Neural crest cell (in vitro differentiated cells): ENCODE measurements around the gene DENND1A. TPM values are rescaled to one million over a fixed set of nuclear protein-coding genes. Genes with fewer than 3 reads are reported as not detected.

Source experiments
- DNase-seq: peaks from one replicate; pipeline ENCODE4 v3.0.0; 2021; ENCODE audit warnings: low read depth, mixed read lengths, low spot score
- H3K27ac Mint-ChIP-seq: one replicate; pipeline ENCODE4 v1.8.0; 2021; ENCODE audit warnings: mild to moderate bottlenecking, mixed read lengths; ENCODE audit not compliant: unreplicated experiment
- H3K27me3 Mint-ChIP-seq: 2 replicates; pipeline ENCODE4 v1.8.0; 2021; ENCODE audit warnings: low read depth, mild to moderate bottlenecking, mixed read lengths
- H3K36me3 Mint-ChIP-seq: 2 replicates; pipeline ENCODE4 v1.8.0; 2021; ENCODE audit warnings: low read depth, mild to moderate bottlenecking, mixed read lengths
- H3K4me1 Mint-ChIP-seq: 2 replicates; pipeline ENCODE4 v1.8.0; 2021; ENCODE audit warnings: mixed read lengths
- H3K4me3 Mint-ChIP-seq: one replicate; pipeline ENCODE4 v1.8.0; 2021; ENCODE audit warnings: mild to moderate bottlenecking, mixed read lengths
- H3K9me3 Mint-ChIP-seq: 2 replicates; pipeline ENCODE4 v1.8.0; 2021; ENCODE audit warnings: mixed read lengths
- total RNA-seq: library from RNA; stranded (reverse); gene quantifications from 2 replicates; pipeline ENCODE4 v1.2.1, GENCODE V29; 2021
- TF ChIP-seq, protein P1 (sequence below): fragments of 200-600 bp; sonication (generic); conservative IDR thresholded peaks from 2 replicates; pipeline ENCODE4 v1.5.0; 2021; ENCODE audit warnings: antibody characterized with exemption, mild to moderate bottlenecking

The DENND1A gene
- total RNA-seq, 1 donor from 2014 or later: 17.8 TPM

DNA sequence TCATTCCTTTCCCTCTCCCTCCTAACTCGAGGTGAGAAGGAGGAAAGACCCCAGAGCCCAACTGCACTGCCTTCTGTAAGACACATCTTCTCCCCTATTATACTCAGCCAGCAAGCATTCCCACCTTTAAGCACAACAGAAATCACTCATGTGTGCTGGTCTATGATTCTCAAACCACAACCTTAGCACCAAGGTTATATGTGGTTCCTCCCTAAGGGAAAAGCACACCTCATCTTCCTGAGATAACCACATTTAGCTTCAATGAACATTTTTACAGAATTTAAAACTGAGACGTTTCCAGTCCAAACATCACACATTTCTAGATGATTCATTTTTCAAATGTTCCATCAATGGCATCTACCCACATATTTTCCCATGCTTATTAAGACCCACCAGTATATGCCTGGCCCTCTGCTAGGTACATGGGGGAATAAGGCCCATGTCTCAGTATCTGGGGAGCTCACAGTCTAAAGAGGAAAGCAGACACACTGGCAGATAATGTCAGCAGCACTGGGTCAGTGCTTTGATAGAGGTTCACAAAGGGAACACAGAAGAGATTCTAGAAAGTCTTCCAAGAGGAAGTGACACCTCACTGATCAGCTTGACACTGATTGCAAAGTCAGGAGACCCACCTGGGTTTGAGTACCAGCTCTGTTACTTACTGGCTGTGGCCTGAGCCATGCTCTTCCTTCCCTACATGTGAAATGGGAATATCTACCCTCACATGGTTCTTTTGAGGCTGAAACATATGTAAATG, 245.4 kb downstream of the DENND1A start:
- H3K36me3 Mint-ChIP-seq: peaks cover 17% of the 10 kb centered on the region
- H3K9me3 Mint-ChIP-seq: peaks cover 4% of the 10 kb centered on the region
- TF ChIP-seq, protein P1, sequence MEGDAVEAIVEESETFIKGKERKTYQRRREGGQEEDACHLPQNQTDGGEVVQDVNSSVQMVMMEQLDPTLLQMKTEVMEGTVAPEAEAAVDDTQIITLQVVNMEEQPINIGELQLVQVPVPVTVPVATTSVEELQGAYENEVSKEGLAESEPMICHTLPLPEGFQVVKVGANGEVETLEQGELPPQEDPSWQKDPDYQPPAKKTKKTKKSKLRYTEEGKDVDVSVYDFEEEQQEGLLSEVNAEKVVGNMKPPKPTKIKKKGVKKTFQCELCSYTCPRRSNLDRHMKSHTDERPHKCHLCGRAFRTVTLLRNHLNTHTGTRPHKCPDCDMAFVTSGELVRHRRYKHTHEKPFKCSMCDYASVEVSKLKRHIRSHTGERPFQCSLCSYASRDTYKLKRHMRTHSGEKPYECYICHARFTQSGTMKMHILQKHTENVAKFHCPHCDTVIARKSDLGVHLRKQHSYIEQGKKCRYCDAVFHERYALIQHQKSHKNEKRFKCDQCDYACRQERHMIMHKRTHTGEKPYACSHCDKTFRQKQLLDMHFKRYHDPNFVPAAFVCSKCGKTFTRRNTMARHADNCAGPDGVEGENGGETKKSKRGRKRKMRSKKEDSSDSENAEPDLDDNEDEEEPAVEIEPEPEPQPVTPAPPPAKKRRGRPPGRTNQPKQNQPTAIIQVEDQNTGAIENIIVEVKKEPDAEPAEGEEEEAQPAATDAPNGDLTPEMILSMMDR: no peak
- H3K27me3 Mint-ChIP-seq: no peaks in the 10 kb centered on the region
- no peak for DNase-seq
- H3K4me1 Mint-ChIP-seq: peaks cover 15% of the 10 kb centered on the region
- no peak overlapping the region for H3K4me3 Mint-ChIP-seq
- H3K27ac Mint-ChIP-seq: no peak overlapping the region

DNA sequence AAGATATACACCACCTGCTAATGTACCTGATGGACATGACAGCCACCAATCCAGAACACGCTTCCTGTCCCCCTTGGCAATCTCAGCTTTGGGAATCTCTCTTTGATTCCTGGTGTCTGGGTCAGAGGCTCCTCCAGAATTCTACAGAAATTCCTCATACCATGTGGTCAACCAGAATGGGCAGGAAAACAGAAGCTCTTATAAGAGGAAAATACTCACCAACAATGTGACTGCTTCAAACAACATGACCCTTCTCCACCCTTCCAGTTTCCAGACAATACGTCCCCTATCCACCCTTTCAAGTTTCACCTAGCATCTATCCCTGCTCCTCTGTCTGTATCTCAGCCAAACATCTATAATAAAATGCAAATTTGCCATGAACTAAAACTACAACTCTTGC, 247.2 kb downstream of the DENND1A start:
- H3K4me1 Mint-ChIP-seq: peaks cover 23% of the 10 kb centered on the region
- DNase-seq: no peak
- no peak overlapping the region for H3K4me3 Mint-ChIP-seq
- H3K27ac Mint-ChIP-seq: no peak overlapping the region
- H3K27me3 Mint-ChIP-seq: no peaks in the 10 kb centered on the region
- TF ChIP-seq, protein P1: no peak
- H3K36me3 Mint-ChIP-seq: peaks cover 17% of the 10 kb centered on the region
- H3K9me3 Mint-ChIP-seq: peaks cover 4% of the 10 kb centered on the region

- H3K27ac Mint-ChIP-seq: no peak overlapping the region
- H3K4me1 Mint-ChIP-seq: peaks cover 13% of the 10 kb centered on the region
- H3K36me3 Mint-ChIP-seq: peaks cover 17% of the 10 kb centered on the region
- H3K4me3 Mint-ChIP-seq: no peak overlapping the region
- no peak for DNase-seq
- peaks cover 4% of the 10 kb centered on the region for H3K9me3 Mint-ChIP-seq
- TF ChIP-seq, protein P1: no peak
- H3K27me3 Mint-ChIP-seq: no peaks in the 10 kb centered on the region
Measured at GRCh38 chr9:123680352-123680751, 249.6 kb downstream of the DENND1A start.

DNA sequence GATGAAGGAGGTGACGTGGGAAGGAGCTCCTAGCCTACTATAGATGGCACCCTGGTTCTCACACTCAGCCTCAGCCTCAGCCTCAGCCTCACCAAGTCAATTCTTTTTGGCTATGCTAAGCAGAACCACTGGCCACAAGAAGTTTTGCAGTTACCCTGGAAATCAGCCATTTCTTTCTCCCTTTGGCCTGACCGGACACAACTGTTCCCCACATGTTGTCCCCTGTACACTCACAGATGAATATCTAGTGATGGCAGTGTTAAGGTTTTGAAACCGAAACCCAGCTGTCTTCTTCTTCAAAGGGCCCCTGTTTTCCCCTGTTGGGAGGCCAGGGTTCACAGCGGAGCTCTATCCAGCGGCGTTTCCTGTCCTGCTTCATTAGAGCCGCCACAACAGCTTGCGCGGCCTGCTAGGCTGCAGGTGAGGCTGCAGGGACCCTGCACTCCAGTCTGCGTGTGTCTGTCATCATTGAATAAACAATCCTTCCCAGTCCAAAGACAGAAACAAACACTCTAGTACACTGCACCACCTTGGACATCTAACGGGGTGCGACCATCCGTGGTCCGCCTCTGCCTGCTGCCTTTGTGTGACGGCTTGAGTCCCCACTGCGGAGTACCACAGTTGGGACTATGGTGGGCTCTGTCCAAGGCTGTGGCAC, 250.5 kb downstream of the DENND1A start:
- Mint-ChIP-seq H3K9me3 (peaks cover 4% of the 10 kb centered on the region), H3K4me1 (peaks cover 13% of the 10 kb centered on the region), H3K4me3 (no peak overlapping the region), H3K27ac (no peak overlapping the region), H3K27me3 (no peaks in the 10 kb centered on the region), H3K36me3 (peaks cover 20% of the 10 kb centered on the region)
- no peak for DNase-seq
- TF ChIP-seq, protein P1: no peak

DNA sequence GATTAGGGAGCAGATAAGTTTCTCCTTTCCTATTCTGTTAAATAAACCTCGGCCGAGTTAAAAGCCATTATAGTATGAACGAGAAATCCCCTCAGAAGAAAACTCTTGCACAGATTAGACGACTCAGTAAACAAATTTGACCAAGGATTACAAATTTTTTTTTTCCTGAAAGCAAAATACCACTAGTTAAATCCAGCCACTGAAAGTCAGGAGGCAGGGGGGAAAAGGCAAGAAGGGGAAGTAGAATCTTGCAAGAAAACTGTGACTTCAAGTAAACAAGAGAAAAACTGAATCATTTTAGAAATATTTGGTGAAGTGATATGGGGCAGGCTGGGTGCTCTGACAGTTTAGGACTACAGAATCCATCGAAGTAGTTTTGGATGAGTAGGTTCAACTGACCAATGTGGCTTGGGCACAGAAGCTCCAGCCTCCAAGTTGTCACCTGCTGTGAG, 251.0 kb downstream of the DENND1A start:
- Mint-ChIP-seq H3K4me1 (peaks cover 13% of the 10 kb centered on the region), H3K36me3 (peaks cover 23% of the 10 kb centered on the region), H3K4me3 (no peak overlapping the region), H3K27me3 (no peaks in the 10 kb centered on the region), H3K27ac (no peak overlapping the region), H3K9me3 (peaks cover 4% of the 10 kb centered on the region)
- TF ChIP-seq, protein P1: no peak
- DNase-seq: no peak
